Skeletal muscle satellite cell (primary cell): Measurements from ENCODE around the gene KIR2DL4.
"Not testable (repeated sequence)": the region's sequence is repeated elsewhere in the genome, so short reads cannot be mapped to it uniquely, and the experiment has no call there.

Source experiments
- H3K27me3 ChIP-seq: 2 replicates; pipeline ENCODE4 v1.7.0; 2013; ENCODE audit warnings: low read length; ENCODE audit not compliant: control insufficient read depth, insufficient read depth
- H3K36me3 ChIP-seq: 2 replicates; pipeline ENCODE4 v1.7.0; 2013; ENCODE audit warnings: mild to moderate bottlenecking, control low read depth, low read length; ENCODE audit not compliant: insufficient read depth
- H3K4me1 ChIP-seq: 2 replicates; pipeline ENCODE4 v1.7.0; 2013; ENCODE audit warnings: low read length; ENCODE audit not compliant: control insufficient read depth, insufficient read depth
- H3K4me2 ChIP-seq: 2 replicates; pipeline ENCODE4 v1.7.0; 2013; ENCODE audit warnings: mild to moderate bottlenecking, low read length
- H3K4me3 ChIP-seq: 2 replicates; pipeline ENCODE4 v1.7.0; 2013; ENCODE audit warnings: low read length
- H3K9ac ChIP-seq: 2 replicates; pipeline ENCODE4 v1.7.0; 2013; ENCODE audit warnings: mild to moderate bottlenecking, low read depth, low read length, moderate library complexity
- H3K9me3 ChIP-seq: replicated peaks from 2 replicates; pipeline ENCODE4 v1.7.0; 2013; ENCODE audit warnings: mild to moderate bottlenecking, control low read depth, low read length

The KIR2DL4 gene

DNA sequence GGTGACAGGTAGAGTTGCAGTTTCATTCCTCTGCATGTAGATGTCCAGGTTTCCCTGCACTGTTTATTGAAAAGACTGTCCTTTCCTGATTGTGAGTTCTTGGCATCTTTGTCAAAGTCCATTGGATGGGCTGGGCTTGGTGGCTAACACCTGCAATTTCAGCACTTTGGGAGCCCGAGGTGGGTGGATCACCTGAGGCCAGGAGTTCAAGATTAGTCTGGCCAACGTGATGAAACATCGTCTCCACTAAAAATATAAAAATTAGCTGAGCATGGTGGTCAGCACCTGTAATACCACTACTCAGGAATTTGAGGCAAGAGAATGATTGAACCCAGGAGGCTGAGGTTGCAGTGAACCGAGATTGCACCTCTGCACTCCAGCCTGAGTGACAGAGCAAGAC lies 25.6 kb upstream of the KIR2DL4 start:
- H3K4me3 ChIP-seq = not testable (repeated sequence)

GRCh38 chr19:54778896-54779295 lies 24.5 kb upstream of the KIR2DL4 start:
- not testable (repeated sequence) for H3K4me2 ChIP-seq, H3K27me3 ChIP-seq, H3K9ac ChIP-seq, H3K4me1 ChIP-seq, H3K36me3 ChIP-seq, H3K4me3 ChIP-seq, H3K9me3 ChIP-seq

More for the DNA sequence above, 25.6 kb upstream of the KIR2DL4 start:
- not testable (repeated sequence) for H3K4me1 ChIP-seq, H3K4me2 ChIP-seq, H3K27me3 ChIP-seq, H3K9me3 ChIP-seq, H3K9ac ChIP-seq, H3K36me3 ChIP-seq

DNA sequence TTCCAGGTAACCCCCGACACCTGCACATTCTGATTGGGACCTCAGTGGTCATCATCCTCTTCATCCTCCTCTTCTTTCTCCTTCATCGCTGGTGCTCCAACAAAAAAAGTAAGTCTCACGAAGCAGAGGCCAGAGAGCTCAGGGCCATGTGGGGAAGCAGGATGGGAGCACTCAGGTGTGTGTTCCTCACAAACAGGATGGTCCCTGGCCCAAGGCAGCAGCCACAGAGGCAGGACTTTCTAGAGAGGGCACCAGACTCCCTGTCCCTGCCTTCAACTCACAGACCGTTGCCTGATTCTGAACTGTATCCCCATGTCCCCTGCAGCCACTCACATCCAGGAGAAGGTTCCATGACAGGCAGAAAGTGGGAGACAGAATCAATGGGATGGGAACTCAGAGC lies 20.5 kb upstream of the KIR2DL4 start:
- not testable (repeated sequence) for H3K4me3 ChIP-seq, H3K36me3 ChIP-seq, H3K9ac ChIP-seq, H3K9me3 ChIP-seq, H3K27me3 ChIP-seq, H3K4me2 ChIP-seq, H3K4me1 ChIP-seq

DNA sequence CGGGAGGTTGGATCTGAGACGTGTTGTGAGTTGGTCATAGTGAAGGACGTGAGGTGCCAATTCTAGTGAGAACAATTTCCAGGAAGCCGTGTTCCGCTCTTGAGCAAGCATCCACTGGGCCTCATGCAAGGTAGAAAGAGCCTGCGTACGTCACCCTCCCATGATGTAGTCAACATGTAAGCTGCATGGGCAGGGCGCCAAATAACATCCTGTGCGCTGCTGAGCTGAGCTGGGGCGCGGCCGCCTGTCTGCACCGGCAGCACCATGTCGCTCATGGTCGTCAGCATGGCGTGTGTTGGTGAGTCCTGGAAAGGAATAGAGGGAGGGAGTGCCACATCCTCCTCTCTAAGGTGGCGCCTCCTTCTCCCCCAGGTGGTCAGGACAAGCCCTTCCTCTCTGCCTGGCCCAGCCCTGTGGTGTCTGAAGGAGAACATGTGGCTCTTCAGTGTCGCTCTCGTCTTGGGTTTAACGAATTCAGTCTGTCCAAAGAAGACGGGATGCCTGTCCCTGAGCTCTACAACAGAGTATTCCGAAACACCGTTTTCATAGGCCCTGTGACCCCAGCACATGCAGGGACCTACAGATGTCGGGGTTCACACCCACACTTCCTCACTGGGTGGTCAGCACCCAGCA lies 17.2 kb upstream of the KIR2DL4 start:
- not testable (repeated sequence) for H3K9me3 ChIP-seq, H3K4me3 ChIP-seq, H3K27me3 ChIP-seq, H3K36me3 ChIP-seq, H3K4me2 ChIP-seq, H3K4me1 ChIP-seq, H3K9ac ChIP-seq

GRCh38 chr19:54788154-54788553 lies 15.3 kb upstream of the KIR2DL4 start:
- not testable (repeated sequence) for H3K27me3 ChIP-seq, H3K36me3 ChIP-seq, H3K4me2 ChIP-seq, H3K9ac ChIP-seq, H3K4me1 ChIP-seq, H3K4me3 ChIP-seq, H3K9me3 ChIP-seq

DNA sequence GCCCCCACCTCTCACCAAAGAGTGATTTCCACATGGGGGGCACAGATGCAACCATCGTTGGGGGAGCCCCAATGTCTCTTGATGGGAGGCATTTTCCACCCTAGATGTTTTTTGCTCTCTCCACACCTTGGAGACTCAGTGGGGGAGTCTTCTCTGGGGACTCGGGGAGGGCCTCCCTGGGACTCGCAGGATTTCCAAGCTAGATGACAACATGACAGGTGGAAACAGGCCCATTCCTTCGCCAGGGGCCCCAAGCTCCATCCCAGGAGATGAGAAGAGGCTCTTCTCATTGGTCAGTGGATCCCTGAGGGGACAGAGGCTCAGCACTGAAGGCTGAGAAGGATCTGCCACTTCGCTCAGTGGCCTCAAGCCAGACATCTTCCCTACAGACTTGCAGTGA lies 12.7 kb upstream of the KIR2DL4 start:
- no peaks in the 10 kb centered on the region for H3K36me3 ChIP-seq
- no peaks in the 10 kb centered on the region for H3K9me3 ChIP-seq
- H3K9ac ChIP-seq = no peak overlapping the region
- H3K4me1 ChIP-seq = no peaks in the 10 kb centered on the region
- H3K27me3 ChIP-seq = no peaks in the 10 kb centered on the region
- no peak overlapping the region for H3K4me3 ChIP-seq
- H3K4me2 ChIP-seq = no peak overlapping the region

GRCh38 chr19:54791476-54791875 lies 11.9 kb upstream of the KIR2DL4 start:
- Histone ChIP-seq H3K4me3 (no peak overlapping the region), H3K36me3 (no peaks in the 10 kb centered on the region), H3K27me3 (no peaks in the 10 kb centered on the region), H3K4me2 (no peak overlapping the region), H3K9me3 (no peaks in the 10 kb centered on the region), H3K4me1 (no peaks in the 10 kb centered on the region), H3K9ac (no peak overlapping the region)

GRCh38 chr19:54792814-54793213 lies 10.6 kb upstream of the KIR2DL4 start:
- no peaks in the 10 kb centered on the region for H3K9me3 ChIP-seq
- no peak overlapping the region for H3K4me2 ChIP-seq
- no peaks in the 10 kb centered on the region for H3K4me1 ChIP-seq
- H3K4me3 ChIP-seq = no peak overlapping the region
- no peak overlapping the region for H3K9ac ChIP-seq
- H3K27me3 ChIP-seq = no peaks in the 10 kb centered on the region
- no peaks in the 10 kb centered on the region for H3K36me3 ChIP-seq

DNA sequence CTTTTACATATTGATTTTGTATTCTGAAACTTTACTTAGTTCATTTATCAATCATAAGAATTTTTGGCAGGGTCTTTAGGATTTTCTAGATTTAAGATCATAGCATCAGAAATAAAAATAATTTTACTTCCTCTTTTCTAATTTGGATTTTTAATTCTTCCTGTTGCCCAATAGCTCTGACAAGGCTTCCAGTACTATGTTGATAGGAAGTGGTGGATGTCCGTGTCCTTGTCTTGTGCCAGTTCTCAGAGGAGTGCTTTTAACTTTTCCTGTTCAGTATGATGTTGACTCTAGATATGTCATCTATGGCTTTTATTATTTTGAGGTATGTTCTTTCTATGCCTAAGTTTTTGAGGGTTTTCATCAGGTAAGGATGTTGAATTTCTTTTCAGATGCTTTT lies 7.7 kb upstream of the KIR2DL4 start:
- Histone ChIP-seq H3K9ac (no peak overlapping the region), H3K27me3 (no peaks in the 10 kb centered on the region), H3K4me1 (no peaks in the 10 kb centered on the region), H3K4me2 (no peak overlapping the region), H3K9me3 (no peaks in the 10 kb centered on the region), H3K4me3 (no peak overlapping the region), H3K36me3 (no peaks in the 10 kb centered on the region)

- Histone ChIP-seq H3K27me3 (no peaks in the 10 kb centered on the region), H3K9me3 (peaks cover 8% of the 10 kb centered on the region), H3K4me1 (no peaks in the 10 kb centered on the region), H3K36me3 (no peaks in the 10 kb centered on the region), H3K4me3 (no peak overlapping the region), H3K4me2 (no peak overlapping the region), H3K9ac (no peak overlapping the region)
These were observed 691 bp downstream of the KIR2DL4 start for GRCh38 chr19:54804101-54804500.

GRCh38 chr19:54804571-54804970 lies 1.2 kb downstream of the KIR2DL4 start:
- Histone ChIP-seq H3K27me3 (no peaks in the 10 kb centered on the region), H3K36me3 (no peaks in the 10 kb centered on the region), H3K4me1 (no peaks in the 10 kb centered on the region), H3K9ac (no peak overlapping the region), H3K4me3 (no peak overlapping the region), H3K4me2 (no peak overlapping the region), H3K9me3 (peaks cover 8% of the 10 kb centered on the region)

DNA sequence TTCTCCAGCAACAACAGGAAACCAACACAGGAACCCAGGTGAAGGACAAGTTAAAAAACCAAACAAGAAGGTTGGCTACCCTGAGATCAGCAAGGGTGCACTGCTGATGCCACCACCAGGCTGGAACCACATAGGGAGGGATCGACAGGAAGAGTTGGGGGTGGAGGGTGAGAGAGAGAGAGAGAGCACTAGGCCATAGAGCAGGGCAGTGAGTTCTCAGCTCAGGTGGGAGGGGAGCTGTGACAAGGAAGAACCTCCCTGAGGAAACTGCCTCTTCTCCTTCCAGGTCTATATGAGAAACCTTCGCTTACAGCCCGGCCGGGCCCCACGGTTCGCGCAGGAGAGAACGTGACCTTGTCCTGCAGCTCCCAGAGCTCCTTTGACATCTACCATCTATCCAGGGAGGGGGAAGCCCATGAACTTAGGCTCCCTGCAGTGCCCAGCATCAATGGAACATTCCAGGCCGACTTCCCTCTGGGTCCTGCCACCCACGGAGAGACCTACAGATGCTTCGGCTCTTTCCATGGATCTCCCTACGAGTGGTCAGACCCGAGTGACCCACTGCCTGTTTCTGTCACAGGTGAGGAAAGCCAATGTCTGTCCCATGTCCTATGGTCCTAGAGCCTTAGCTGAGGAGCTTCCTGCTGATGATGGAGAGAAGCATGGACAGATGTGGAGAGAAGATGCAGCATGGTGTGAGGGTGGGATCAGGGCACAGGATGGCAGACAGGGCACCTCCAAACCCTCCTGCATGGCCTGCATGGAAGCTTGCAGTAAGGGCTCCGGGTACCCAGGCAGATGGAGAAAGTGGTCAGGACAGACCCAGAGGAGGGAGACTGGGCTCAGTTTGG lies 2.5 kb downstream of the KIR2DL4 start:
- Histone ChIP-seq H3K36me3 (no peaks in the 10 kb centered on the region), H3K9ac (no peak overlapping the region), H3K9me3 (peaks cover 8% of the 10 kb centered on the region), H3K4me3 (no peak overlapping the region), H3K4me2 (no peak overlapping the region), H3K4me1 (no peaks in the 10 kb centered on the region), H3K27me3 (no peaks in the 10 kb centered on the region)
